Activated CD8-positive, alpha-beta memory T cell treated with anti-CD3 and anti-CD28 coated beads for 36 hours (primary cell): ENCODE results near the gene CCDC43. TPM values are rescaled to one million over a fixed set of nuclear protein-coding genes. Genes with fewer than 3 reads are reported as not detected.

Experiments
- CTCF ChIA-PET: fragments of 350-600 bp; sonication (Branson Sonifier 250); formaldehyde crosslinking; loops from one replicate; lab custom pipeline; 2021; ENCODE audit warnings: antibody characterized with exemption; lab: Charles Lee
- POLR2A ChIA-PET: fragments of 350-600 bp; sonication (Branson Sonifier 250); formaldehyde crosslinking; loops from one replicate; lab custom pipeline; 2021; ENCODE audit warnings: antibody characterized with exemption; lab: Charles Lee
- total RNA-seq, 2 experiments: library from RNA; stranded (reverse); gene quantifications; one replicate each; pipeline ENCODE4 v1.2.3, GENCODE V29; 2021

The CCDC43 gene
- total RNA-seq, 2 experiments from 2014 or later = 31.1 to 32.5 TPM

GRCh38 chr17:44633998-44634397, 55.6 kb downstream of the CCDC43 start:
- CTCF ChIA-PET = no interaction called here
- POLR2A ChIA-PET = no interaction called here

DNA sequence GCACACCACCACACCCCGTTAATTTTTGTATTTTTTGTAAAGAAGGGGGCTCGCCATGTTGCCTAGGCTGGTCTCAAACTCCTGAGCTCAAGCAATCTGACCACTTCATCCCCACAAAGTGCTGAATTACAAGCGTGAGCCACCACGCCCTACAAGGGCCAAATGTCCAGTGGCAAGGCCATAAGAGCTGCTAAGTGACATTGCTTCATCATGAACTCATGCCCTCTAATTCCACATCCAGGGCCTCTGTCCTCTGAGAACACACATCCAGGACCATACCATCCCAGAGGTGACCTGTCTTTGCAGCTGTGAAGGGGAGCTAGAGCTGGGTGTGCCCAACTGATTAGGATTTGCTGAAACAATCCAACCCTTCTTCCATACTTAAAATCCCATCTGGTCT, 58.9 kb downstream of the CCDC43 start:
- CTCF ChIA-PET = no interaction called here
- POLR2A ChIA-PET = no interaction called here

DNA sequence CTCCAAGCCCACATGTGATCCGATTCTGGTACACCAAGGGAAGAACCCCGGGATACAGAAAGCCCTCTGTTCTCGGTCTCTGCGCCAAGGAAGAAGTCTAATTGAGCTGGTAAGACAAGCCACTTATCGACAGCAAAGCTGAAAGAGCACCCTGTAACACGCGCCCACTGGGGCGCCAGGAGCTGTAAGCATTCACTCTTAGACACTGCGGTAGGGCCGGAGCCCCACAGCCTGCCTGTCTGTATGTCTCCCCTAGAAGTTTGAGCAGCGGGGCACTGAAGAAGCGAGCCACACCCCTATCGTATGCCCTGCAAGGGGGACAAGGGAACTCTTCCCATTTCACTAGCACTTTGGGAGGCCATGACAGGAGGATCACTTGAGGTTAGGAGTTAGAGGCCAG, 60.3 kb downstream of the CCDC43 start:
- ChIA-PET CTCF (no interaction called here), POLR2A (no interaction called here)

DNA sequence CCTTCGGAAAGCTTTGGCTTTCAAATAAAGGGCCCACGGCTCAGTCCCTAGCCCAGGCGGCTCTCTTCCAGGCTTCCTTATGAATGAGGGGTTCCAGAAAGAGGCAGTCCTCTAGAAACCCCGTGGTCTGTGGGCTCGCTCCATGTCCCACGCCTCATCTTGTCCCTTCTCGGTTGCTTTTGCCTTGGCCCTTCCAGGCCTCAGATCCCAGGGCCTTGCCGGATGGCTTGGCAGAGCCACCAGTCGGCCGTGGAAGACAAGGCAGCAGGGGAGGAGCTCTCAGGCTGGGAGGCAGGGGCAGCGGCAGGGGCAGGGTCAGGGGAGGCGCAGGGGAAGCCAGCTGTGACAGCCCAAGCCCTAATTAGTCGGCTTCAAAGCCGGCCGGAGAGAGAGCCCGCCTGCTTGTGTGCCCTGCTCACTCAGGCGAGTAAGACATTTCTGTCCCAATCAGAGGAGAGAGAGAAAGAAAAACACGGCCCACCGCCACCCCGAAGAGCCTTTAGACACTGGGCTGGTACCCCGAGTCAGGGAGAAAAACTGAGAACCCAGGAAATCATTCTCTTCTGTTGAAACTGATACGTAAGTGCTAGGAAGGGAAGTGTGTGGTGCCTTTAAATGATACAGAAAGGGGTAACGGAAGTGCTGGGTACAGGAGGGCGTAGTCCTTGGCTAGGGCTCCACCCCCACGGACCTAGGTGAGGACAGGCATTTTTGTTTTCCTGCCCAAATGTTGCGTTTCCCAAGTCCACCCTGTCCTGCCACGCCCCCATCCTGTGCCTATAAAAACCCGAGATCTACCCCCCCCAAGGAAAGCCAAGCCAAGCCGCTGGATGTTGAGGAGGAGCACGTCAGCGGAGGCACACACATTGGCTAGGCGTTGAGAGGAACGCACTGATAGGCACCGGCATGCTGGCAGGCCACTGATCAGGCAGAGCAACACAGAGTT, 61.1 kb downstream of the CCDC43 start:
- ChIA-PET POLR2A (no interaction called here), CTCF (no interaction called here)

GRCh38 chr17:44627513-44628242, 61.9 kb downstream of the CCDC43 start:
- ChIA-PET CTCF (no interaction called here), POLR2A (no interaction called here)

Other genes with a start within 250 kb of the CCDC43 start
- gene GPATCH8, start 186.4 kb downstream of the CCDC43 start, total RNA-seq = 10 to 100 TPM; 37.3 to 38.8 TPM
- gene FZD2, start 132.3 kb downstream of the CCDC43 start, total RNA-seq = under 1 TPM in 1 of 2 experiments, not detected in 1; 0.15 TPM
- gene MEIOC, start 33.3 kb downstream of the CCDC43 start, total RNA-seq = under 1 TPM; 0.15 to 0.36 TPM
- 10 to 100 TPM; 18.6 to 20.3 TPM for gene DBF4B, start 18.9 kb upstream of the CCDC43 start, total RNA-seq
- under 1 TPM; 0.10 to 0.21 TPM for gene ADAM11, start 69.2 kb upstream of the CCDC43 start, total RNA-seq
- 1 to 10 TPM; 8.6 to 8.8 TPM for gene GJC1, start 140.5 kb upstream of the CCDC43 start, total RNA-seq
- gene HIGD1B, start 158.1 kb upstream of the CCDC43 start, total RNA-seq = not detected
- gene EFTUD2, start 209.7 kb upstream of the CCDC43 start, total RNA-seq = 100 to 1,000 TPM; 239 to 242 TPM
- not detected for gene GFAP, start 225.7 kb upstream of the CCDC43 start, total RNA-seq